ENCODE results near the gene BCDIN3D.

- TF ChIP-seq CTCF (IDR thresholded peaks at IDR 0.05): no peak
- no peak for TF ChIP-seq POLR2AphosphoS5 (IDR thresholded peaks at IDR 0.05; ENCODE audit: low read depth, low read length)
- no peak for TF ChIP-seq REST (IDR thresholded peaks at IDR 0.05; ENCODE audit: insufficient read depth in 1 of 2, low read depth in 2 of 2, low read length in 1 of 2)
Measured at GRCh38 chr12:49889361-49890095, 46.6 kb upstream of the BCDIN3D start.

Measured in Panc1 (cell line).